HG02840 (cell line): ENCODE results near the gene ADCY9.

ENCODE experiments used
- ATAC-seq: cut with Tn5 transposase; IDR thresholded peaks from one replicate; pipeline ENCODE4 v1.9.1; 2021; ENCODE audit warnings: mild to moderate bottlenecking, moderate library complexity, moderate number of reproducible peaks; ENCODE audit not compliant: unreplicated experiment, low FRiP score

Gene ADCY9

DNA sequence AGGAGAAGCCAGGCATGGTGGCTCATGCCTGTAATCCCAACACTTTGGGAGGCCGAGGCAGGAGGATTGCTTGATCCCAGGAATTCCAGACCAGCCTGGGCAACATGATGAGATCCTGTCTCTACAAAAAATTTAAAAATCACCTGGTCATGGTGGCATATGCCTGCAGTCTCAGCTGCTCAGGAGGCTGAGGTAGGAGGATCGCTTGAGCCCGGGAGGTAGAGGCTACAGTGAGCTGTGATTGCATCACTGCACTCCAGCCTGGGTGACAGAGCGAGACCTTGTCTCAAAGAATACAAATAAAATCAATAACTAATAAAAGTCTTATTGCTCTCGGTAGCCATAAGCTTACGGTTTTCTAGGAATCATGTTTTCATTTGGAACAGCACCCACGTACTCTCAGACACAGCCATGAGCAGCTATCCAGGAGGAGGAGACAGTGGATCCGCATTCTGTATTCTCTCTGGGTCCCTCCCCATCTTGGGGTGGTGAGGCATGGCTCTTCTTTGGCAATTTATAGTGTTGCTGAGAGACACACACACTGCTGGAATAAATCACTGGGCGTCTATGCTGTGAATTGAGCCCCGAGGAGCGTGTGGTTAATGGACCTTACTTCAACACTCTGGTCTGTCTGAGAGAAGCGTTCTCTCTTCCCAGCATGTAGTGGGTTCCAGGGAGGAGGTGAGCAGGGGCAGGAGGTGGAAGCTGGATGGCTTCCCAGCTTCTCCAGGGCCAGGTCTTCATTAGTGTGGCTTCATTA lies 8.5 kb upstream of the ADCY9 start:
- no peak for ATAC-seq

DNA sequence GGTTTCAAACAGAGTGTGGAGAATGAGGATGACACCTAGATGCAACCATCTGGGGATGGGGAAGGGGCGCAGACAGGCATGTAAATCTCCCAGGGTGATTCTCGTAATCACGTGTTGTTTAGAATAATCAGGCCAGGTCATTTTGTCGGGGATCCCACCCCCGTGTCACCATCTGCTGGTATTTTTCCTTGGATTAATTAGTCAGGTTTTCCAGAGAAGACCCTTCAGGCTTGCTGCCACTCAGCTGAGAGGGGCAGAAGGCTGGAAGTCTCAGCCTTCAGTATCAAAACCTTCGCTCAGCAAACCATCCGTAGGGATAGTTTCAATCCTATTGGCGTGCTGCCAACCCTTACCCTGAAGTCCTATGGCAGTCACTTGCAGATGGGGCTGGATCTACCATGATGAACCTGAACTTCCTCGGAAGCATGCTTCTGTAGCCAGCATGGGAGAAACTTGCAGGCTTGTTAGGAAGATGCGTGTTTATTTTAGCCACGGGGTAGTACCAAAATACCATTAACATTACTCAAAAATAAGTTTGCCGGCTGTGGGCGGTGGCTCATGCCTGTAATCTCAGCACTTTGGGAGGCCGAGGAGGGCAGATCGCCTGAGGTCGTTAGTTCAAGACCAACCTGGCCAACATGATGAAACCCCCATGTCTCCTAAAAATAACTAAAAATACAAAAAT lies 7.5 kb upstream of the ADCY9 start:
- no peak for ATAC-seq

DNA sequence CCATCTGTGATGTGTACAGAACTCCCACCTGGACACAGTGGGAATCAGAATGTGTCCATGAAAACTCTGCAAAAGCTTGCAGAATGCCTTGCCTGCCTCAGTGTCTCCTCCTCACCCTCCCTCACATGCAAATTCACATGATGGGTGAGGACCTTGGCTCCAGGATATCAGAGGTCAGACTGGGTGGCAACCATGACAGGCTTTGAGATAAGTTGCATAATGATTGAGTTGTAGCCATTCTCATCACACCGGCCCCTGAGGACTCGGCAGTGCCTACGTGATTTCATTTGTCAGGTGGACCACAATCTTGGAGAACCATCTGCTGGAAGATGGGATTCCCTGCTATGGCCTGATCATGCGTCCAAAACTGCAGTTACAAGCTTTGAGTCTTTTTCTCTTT lies 3.9 kb upstream of the ADCY9 start:
- ATAC-seq: no peak

DNA sequence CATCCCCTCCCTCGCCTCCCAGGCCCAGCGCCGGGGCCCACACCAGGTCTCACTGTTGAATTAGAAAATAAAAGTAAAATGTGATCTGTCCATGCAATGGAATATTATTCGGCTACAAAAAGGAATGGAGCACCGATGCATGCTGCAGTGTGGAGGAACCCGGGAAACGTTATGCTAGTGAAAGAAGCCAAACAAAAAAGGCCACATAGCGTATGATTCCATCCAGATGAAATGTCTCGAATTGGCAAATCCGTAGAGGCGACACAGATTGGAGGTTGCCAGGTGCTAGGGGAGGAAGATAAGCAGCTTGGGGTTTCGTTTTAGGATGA lies 972 bp upstream of the ADCY9 start:
- ATAC-seq: no peak

DNA sequence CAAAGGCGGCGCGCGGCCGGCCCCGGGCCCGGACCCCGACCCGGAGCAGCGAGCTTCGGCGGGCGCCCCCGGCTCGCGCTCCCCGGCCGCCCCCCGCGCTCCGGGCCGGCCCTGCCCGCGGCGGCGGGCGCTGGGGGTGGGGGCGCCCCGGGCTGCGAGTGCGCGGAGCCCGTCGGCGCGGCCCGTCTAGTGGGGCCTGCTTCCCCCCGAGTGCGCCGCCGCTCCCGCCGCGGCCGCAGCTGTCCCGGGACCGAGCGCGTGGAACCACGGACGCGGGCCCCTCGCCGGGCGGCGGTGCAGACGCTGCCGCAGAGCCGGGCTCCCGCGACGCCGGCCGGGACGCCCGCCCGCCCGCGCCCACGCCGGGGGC lies 308 bp downstream of the ADCY9 start:
- peak; percentile 15 for ATAC-seq

DNA sequence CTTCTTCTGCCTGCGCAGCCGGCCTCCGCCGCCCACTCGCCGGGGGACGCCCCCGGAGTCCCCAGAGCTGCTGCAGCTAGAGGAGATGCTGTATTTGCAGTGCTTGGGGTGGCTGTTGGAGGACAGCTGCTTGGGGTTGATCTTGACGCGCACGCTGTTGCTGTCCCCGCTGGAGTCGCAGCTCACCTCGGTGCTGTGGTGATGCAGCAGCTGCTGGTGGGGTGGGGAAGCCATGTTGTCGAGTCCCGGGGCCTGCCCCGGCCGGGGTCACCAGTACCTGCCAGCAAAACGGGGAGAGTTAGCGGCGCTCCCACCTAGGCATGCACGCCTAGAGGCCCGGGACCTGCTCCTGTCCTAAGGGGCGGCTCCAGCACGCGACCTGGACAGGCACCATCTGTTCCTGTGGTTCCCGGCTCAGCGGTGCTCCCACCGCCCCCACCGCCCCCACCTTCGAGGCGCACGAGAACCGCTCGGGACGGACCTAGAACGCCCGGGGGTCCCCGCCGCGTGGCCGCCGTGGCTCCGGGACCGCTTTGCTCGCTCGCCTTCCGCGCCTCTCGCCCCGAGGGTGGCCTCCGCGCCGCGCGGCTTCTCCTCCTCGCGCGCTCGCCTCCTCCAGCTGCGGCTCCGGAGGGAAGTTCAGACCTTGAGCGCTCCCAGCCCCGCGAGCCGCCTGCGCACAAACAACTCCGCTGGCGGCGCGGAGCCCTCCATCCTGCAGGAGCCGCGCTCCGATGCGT lies 863 bp downstream of the ADCY9 start:
- peak; percentile 9 for ATAC-seq

DNA sequence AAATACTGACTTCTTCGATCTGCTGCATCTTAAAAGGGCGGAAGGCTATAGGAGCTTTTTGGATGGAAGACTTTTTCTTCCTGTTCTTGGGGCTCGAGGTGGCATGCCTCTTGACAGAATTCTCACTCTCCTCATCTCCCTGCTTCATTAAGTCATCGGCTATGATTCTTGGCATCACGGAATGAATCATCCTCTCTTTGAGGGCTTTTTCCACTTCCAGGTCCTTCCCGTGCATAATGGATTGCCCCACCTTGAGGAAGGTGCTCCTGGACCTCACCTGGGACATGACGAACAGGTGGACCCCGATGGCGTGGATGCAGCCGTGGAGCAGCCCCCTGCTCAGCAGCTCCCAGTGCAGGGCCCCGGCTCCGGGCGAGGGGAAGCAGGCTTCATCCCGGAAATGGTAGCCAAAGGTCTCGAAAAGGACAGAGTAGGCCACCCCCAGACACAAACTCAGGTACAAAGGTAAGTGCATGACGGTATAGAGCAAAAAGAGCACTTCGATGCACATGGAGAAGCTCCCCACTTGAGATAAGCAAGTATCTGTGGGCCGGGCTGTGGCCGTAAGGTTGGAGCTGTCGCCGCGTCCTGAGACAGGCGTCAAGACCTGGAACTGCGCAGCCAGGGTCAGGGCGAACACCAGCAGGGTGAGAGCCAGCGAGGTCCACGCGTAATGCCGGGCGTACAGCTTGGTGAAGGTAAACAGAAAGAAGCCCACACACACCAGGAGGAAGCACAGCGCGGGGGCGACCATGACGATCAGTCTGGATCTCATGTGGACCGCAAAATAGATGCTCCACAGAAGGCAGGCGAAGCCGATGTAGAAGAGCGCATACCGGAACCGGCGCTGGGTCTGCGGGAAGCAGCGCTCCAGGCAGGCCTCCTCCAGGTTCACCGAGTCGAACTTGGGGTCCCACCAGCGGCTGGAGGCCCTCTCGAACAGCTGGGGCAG lies 1.7 kb downstream of the ADCY9 start:
- no peak for ATAC-seq

DNA sequence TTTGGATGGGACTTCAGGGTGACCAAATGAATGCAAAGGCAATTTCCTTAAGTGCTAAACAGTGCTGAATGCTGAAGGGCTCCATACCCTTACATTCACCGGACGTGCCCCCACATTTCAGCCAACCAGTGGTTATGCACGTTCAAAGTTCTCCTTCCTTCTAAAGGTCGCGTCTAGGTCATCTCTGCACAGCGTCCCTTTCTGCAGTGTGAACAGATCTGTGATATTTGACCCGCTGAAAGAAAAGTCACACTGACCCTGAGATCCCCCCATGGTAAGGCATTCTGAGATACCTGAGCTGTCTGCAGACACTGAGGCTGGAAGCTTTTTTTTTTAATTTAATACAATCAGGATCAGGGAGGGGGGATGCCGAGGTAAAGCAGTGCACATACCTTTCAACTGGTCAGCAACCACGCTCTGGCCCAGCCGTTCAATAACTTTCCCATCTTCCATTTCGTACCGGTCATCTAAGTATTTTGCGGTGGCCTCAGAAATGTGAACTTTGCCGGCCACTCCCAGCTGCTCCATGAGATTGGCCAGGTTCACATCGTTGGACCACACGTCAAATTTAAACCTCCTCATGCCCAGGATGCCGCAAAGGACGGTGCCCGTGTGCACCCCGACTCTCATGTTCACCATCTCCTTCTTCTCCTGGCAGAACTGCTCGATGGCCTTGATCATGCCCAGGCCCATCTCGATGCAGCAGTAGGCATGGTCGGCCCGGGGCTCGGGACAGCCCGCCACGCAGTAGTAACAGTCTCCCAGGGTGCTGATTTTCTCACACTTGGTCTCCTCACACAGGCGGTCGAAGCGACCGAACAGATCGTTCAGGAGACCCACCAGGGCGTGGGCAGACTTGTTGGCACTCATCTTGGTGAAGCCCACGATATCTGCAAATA lies 2.6 kb downstream of the ADCY9 start:
- ATAC-seq: no peak

DNA sequence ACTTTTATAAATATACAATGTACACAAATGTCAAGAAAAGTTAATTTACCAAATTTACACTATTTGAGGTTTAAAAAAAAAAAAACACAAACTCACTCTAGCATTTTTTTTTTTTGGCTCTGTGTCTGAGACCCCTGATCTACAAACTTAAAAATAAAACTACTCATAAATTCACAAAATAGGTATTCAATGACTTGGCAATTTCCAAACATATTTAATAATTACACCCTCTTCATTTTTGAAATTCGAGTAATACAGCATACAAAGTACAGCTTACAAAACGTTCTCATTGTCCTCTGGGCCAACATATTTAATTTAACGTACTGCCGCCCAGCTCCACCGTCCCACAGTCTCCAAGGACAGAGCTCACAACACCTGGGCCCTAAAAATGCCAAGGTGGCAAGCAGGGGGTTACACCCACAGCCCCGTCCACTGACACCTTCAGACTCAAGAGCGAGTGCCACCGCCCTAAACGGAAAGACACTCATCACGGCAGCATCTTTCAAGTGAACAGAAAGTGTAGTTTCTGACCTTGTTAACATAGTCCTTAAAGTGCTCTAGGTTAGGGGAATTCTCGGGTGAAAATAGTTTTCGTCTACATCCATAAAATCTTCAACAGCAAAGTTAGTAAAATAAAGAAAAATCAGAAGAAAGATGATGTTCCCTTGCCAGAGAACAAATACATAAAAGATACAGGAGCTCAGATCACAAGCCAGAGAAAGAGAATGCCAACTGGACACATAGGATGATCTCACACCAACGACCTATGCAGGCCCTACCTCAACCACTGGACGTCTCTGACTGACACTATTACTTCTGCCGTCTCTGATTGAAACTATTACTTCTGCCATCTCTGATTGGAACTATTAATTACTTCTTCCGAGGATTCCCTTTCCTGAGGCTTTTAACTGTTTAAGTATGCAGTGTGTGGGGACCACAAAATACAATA lies 4.2 kb downstream of the ADCY9 start:
- no peak for ATAC-seq

DNA sequence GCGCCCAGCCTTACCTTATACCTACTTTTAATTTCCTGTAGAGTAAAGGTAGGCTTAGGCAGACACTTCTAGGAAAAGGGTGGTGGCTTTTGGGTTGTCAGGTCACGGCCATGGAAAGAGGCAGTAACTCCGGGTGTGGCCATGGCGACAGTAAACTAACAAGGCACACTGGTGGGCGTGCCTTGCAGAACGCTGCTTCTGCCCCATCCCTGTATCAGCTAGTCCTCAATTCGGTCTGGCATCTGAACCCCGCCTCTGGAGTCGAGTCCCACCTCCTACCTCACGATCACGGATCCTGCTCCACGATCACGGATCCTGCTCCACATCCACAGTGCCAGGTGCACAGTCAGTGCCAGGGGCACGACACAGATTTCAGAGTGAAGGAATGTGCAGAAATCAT lies 5.6 kb downstream of the ADCY9 start:
- no peak for ATAC-seq

DNA sequence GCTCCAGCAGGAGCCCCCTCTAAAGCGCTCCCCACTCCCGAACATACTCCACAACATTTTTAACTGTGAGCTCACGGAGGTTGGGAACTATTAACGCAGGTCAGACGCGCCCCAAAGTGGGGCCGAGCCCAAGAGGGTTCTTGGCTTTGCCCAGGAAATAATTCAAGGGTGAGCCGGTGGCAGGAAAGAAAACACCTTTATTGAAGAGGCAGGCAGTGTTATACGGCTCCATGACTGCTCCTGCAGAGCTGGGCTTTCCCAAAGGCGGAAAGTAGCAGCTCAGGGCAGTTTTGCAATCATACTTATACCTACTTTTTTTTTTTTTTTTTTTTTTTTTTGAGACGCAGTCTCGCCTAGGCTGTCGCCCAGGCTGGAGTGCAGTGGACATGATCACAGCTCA lies 6.2 kb downstream of the ADCY9 start:
- no peak for ATAC-seq

DNA sequence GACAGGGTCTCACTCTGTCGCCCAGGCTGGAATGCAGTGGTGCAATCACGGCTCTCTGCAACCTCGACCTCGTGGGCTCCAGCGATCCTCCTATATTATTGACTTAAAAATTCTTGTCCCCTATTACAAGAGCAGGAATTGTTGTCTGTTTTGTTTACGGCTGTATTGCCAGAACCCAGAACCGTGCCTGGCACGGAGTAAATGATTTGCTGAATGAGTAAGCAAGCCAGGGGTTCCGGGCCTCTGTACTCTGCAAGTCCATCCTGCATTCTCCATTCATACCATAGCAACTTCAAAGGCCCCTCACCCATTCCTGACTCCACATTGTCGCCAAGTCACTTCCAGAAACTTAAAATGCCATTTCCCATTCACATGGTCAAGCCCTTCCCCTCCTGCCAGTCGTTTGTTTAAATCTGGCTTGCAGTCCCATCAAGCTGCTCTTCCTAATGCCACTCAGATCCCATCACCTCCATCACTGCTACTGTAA lies 6.9 kb downstream of the ADCY9 start:
- ATAC-seq: no peak

DNA sequence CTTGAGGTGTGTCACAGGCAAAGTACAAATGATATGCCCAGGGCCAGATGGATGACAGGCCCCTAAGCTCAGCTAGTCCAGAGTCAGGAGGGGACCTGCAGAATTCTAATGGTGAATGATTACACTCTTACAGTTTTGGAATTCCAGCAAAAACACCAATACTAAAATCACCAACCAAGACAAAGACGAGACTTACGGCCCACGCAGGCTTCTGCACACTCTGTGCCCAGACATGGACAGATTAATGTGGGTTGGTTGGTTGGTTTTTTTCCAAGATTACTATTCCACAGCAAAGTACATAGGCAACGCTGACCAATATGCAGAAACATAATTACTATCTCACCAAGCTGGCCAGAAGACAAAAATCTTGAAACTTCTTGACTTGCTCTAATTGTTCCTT lies 9.7 kb downstream of the ADCY9 start:
- ATAC-seq: no peak

DNA sequence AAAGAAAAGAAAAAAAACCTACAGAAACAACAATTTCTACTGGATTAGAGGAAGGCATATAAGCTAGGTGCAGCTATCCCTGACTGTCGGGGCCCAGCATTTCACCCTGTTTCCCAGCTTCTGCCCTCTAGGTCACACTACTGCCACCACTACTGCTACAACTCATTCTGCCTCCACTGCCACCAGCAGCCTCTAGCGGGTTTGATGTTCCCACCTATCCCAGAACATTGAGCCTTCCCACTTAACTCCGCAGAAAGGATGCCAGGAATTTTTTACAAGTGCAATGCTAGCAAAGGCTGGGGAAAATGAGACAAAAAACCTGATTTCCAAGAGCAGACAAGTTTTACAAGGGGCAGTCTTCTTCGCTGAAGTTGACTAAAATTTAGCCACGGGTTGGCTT lies 10.4 kb downstream of the ADCY9 start:
- ATAC-seq: no peak

DNA sequence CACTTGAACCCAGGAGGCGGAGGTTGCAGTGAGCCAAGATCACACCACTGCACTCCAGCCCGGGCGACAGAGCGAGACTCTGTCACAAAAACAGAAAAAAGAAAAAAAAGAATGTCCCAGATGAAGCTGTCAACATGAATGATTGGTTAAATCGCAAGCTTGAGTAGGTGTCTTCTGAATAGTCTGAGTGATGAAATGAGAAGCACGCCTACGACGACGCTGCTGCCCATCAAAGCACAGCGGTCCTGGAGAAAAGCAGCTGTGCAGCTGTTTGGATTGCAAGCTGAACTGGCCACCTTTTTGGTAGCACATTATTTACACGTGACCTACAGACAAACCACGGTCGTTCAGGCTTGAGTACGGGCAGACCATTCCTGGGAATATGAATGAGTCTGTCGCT lies 12.5 kb downstream of the ADCY9 start:
- no peak for ATAC-seq

DNA sequence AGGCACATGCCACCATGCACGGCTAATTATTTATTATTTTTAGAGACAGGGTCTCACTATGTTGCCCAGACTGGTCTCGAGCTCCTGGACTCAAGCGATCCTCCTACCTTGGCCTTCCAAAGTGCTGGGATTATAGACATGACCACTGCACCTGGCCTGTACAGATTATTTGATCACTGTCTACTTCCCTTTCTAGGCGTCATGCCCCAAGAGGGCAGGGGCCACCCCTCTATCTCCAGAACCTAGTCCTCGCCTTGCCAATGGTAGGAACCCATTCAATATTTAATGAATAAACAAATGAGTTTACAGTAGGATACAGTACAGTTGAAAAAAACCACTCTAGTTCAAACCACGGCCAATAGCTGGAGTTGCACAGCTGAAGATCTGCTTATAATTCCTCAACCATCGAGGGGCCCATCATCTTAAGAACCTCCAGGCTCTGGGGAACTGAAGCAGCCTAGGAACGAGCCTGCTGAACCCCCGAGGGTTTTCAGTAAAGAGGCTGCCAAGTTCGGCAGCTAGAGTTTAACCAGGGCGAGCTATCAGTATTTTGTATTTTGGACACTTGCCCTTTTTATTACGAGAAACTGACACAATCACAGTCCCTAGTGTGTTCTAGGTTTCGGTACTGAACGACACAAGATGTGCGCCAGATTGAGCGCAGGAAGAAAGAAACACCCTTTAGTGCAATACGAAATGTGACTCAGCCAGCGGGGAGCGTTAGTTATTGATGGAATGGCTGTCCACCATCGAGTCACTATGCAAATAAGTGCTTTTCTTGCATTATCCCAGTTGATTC lies 14.6 kb downstream of the ADCY9 start:
- no peak for ATAC-seq

DNA sequence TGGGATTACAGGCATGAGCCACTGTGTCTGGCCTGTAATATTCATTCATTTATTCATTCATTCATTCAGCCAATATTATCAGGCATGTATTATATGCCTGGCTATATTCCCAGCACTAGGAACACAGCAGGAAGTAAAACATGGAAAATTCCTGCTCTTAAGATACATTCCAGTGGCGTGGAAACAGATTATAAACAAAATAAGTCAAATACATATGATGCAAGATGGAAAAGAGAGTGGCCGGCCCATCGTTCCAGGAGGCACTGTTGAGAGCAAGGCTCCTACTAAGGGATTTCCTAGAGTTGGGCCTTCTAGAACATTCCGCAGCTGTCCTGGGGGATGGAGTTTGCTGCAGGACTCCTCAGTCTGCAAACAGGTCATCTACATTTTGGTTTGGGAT lies 17.7 kb downstream of the ADCY9 start:
- no peak for ATAC-seq

DNA sequence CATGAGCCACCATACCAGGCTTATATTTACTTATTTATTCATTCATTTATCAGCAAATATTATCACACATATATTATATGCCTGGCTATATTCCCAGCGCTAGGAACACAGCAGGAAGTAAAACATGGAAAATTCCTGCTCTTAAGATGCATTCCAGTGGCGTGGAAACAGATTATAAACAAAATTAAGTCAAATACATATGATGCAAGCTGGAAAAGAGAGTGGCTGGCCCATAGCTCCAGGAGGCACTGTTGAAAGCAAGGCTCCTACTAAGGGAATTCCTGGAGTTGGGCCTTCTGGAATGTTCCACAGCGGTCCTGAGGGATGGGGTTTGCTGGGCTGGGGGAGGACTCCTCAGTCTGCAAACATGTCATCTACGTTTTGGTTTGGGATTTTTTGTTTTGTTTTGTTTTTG lies 18.4 kb downstream of the ADCY9 start:
- ATAC-seq: no peak
